OCI-LY7 (cell line): ENCODE measurements around the gene EBPL.

Source experiments
- EZH2phosphoT487 ChIP-seq: fragments of 200-600 bp; sonication (generic); IDR thresholded peaks from 2 replicates; pipeline ENCODE4 v1.6.1; 2018; ENCODE audit warnings: low read depth, borderline replicate concordance, mild to moderate bottlenecking, mixed run types, antibody characterized with exemption, low read length, moderate library complexity, mixed read lengths
- TF ChIP-seq, protein P1 (sequence below): fragments of 200-600 bp; sonication (generic); conservative IDR thresholded peaks from 2 replicates; pipeline ENCODE4 v1.5.1; 2014; ENCODE audit warnings: mild to moderate bottlenecking, antibody characterized with exemption, low read length, moderate library complexity, mixed read lengths

GRCh38 chr13:49731766-49732165 lies 40.5 kb upstream of the EBPL start:
- TF ChIP-seq, protein P1, sequence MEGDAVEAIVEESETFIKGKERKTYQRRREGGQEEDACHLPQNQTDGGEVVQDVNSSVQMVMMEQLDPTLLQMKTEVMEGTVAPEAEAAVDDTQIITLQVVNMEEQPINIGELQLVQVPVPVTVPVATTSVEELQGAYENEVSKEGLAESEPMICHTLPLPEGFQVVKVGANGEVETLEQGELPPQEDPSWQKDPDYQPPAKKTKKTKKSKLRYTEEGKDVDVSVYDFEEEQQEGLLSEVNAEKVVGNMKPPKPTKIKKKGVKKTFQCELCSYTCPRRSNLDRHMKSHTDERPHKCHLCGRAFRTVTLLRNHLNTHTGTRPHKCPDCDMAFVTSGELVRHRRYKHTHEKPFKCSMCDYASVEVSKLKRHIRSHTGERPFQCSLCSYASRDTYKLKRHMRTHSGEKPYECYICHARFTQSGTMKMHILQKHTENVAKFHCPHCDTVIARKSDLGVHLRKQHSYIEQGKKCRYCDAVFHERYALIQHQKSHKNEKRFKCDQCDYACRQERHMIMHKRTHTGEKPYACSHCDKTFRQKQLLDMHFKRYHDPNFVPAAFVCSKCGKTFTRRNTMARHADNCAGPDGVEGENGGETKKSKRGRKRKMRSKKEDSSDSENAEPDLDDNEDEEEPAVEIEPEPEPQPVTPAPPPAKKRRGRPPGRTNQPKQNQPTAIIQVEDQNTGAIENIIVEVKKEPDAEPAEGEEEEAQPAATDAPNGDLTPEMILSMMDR = no peak
- no peak for TF ChIP-seq EZH2phosphoT487
